Ecto neural progenitor cell (in vitro differentiated cells): ENCODE data around the gene ADM2.
A peak's percentile ranks its signal among the peaks of the same experiment; 100 is the strongest.
"Not testable (repeated sequence)": the region's sequence is repeated elsewhere in the genome, so short reads cannot be mapped to it uniquely, and the experiment has no call there.

Source experiments
- DNase-seq: peaks from one replicate; pipeline ENCODE4 v3.0.0-alpha.2; 2018; ENCODE audit warnings: low spot score

Gene ADM2

GRCh38 chr22:50481440-50482106 is at the start of gene ADM2:
ADM2 (plus strand) TSS chr22:50481543; CDS start chr22:50481848, 305 bp downstream.
- peak; percentile 82 for DNase-seq

- peak; percentile 36 for DNase-seq
These were observed 49.0 kb upstream of the ADM2 start for GRCh38 chr22:50432131-50432876.

- DNase-seq, result not testable (repeated sequence)
These were observed 48.3 kb upstream of the ADM2 start for GRCh38 chr22:50432877-50433510.

- no peak for DNase-seq
These were observed 46.5 kb upstream of the ADM2 start for GRCh38 chr22:50434849-50435248.

- no peak for DNase-seq
These were observed 45.9 kb upstream of the ADM2 start for GRCh38 chr22:50435291-50436014.

- no peak for DNase-seq
These were observed 45.1 kb upstream of the ADM2 start for GRCh38 chr22:50436015-50436830.

- no peak for DNase-seq
These were observed 44.5 kb upstream of the ADM2 start for GRCh38 chr22:50436841-50437341.

- DNase-seq, result no peak
These were observed 43.6 kb upstream of the ADM2 start for GRCh38 chr22:50437511-50438304.

- DNase-seq, result no peak
These were observed 42.8 kb upstream of the ADM2 start for GRCh38 chr22:50438305-50439275.

GRCh38 chr22:50439314-50439870 is 42.0 kb upstream of the ADM2 start:
- DNase-seq, result no peak

GRCh38 chr22:50439871-50440331 is 41.4 kb upstream of the ADM2 start:
- DNase-seq, result no peak

- no peak for DNase-seq
These were observed 40.6 kb upstream of the ADM2 start for GRCh38 chr22:50440544-50441249.

GRCh38 chr22:50441428-50441993 is 39.8 kb upstream of the ADM2 start:
- no peak for DNase-seq

GRCh38 chr22:50443197-50443596 is 38.1 kb upstream of the ADM2 start:
- no peak for DNase-seq

GRCh38 chr22:50443801-50444625 is 37.3 kb upstream of the ADM2 start:
- DNase-seq, result no peak

- no peak for DNase-seq
These were observed 36.7 kb upstream of the ADM2 start for GRCh38 chr22:50444663-50445062.
